GM21447 (cell line): ENCODE results near the gene STC2.

Experiments used
- ATAC-seq: cut with Tn5 transposase; IDR thresholded peaks from one replicate; pipeline ENCODE4 v1.9.1; 2021; ENCODE audit not compliant: unreplicated experiment

Gene STC2

DNA sequence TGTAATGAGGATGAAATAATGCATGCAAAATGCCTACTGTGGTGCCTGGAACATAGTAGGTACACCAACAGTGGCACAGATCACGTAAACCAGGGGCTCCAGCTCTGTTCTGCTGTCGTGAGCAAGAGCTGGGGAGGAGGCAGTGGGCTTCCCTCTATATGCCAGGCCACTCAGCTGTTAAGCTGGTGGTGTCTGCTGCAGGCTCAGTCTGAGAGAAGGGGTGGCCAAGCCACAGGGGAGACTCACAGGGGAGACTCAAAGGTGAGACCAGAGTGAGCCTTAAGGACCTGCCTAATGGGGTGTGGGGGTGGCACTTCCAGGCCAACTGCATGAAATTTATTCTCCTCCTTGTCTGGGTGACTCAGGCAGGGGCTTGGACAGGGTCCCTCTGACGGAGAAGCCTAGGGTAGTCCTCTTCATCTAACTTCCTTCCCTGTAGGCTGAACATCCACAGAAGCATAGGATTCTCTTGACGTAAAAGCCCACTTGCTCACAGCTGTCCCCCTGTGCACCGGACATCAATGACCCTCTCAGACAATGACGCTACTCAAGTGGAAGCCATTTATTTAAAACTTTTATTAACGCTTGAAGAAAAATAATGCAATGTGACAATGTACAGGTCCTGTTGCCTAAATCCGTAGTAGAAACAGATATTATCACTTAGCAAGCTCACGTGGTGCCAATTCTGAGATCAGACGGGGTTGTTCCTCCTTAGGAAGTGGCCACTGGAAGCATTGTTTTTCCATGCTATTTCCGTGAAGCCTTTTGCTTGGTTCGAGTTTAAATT is 13.9 kb downstream of the STC2 start:
- no peak for ATAC-seq

DNA sequence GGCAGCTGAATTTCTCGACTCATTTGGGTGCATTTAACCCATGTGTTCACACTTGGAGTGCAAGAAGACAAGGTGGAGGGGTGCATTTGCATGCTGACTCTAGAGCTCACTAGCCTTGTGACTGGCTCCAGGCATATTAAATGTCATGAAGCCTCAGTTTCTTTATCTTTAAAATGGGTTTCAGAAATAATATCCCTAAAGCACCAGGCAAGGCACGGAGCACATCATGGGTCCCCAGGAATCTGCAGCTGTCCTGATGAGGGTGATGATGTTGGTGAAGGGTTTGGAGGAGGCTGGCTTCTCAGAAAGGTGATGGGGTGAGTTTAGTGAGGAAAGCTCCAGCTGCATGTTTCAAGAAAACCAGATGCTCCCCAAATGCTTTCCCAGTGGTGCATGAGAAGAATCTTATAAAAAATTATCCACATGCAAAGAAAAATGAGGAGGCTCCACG is 14.8 kb downstream of the STC2 start:
- no peak for ATAC-seq

DNA sequence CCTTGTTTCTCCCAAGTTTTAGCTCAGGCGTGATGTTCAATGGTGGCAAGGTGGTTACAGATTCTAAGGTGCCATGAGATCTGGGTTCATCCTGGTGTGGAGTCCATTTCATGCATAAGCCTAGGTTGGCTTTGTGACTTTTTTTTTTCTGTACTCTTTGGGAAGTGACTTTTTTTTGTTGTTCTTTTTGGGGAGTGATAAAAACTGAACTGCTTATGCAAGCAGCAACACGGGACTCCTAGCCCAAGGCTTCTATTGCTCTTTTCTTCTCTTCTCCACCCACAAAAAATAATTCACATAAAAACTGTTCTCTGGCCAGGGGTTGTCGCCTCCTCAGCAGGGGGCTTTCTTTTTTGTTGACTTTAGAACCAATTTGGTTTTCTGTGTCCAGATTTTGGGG is 15.4 kb downstream of the STC2 start:
- no peak for ATAC-seq

DNA sequence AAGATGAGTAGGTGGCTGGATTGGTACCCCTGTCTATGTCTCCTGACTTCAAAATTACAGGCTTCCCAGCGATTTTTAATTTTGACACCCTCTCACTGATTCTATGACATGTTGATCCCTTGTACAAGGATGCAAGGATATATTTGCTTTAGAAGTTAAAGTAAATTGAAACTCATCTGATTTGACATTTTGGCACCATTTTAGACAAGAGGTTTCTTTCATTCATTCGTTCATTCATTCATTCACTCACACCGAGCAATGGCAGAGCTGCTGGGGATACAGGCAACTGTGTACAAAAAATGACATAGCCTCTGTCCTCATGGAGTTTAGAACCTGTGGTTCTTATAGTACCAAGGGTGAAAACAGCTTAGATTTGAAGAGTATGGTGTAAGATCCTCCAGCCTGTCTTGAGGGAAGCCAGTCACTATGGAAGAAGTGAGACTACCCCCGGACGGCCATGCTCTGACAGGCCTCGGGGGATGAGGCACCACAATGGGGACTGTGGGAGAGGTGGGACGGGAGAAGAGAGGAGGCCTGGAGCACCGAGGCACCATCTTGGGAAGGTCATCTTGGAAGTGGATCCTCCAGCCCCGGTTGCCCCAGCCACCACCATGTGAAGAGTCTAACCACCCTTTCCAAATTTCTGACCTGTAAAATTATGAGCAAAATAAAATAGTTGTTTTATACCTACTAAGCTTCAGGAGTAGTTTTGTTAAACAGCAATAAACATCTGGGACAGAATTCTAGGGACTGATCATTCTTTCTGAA is 16.2 kb downstream of the STC2 start:
- ATAC-seq: no peak

DNA sequence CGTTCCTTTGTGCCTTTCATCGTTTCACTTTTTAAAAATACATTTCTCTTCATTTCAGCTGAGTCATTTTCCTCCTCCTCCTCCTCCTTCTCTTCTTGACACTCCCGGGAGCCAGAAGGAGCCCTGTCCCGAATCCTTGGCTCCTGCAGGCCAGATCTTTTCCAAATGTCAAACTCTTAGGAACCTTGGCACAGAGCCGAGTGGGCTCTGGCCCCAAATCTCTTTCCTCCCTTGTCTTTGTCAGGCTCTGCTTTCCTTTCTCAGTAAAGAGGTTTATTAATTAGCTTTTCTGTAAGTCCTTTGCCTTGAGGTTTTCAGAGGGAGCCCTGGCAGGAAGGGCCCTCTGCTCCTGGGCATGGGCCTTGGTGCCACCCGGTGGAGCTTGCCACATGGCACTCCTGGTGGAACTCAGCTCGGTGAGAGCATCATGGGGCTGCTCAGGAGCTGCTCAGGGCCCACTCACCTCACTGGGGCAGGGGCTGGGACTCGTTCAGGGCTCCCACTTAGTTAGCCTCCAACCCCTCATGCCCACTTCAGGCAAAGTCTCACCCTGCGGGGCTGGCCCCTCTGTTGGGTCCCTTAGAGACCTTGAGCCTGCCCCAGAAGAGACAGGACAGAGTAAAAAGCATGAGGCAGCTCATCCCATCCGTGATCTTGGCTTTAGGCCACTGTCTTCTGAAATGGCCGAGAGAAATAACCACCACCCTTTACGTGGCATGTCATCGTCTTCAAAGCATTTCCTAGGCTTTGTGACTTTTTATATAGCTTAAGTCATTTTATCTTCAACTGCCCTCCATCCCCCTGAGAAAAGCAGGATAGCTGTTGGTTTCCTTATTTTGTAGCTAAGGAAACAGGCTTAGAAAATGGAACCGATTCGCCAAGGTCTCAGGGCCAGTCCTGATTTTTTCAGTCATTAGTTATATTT is 17.1 kb downstream of the STC2 start:
- no peak for ATAC-seq

DNA sequence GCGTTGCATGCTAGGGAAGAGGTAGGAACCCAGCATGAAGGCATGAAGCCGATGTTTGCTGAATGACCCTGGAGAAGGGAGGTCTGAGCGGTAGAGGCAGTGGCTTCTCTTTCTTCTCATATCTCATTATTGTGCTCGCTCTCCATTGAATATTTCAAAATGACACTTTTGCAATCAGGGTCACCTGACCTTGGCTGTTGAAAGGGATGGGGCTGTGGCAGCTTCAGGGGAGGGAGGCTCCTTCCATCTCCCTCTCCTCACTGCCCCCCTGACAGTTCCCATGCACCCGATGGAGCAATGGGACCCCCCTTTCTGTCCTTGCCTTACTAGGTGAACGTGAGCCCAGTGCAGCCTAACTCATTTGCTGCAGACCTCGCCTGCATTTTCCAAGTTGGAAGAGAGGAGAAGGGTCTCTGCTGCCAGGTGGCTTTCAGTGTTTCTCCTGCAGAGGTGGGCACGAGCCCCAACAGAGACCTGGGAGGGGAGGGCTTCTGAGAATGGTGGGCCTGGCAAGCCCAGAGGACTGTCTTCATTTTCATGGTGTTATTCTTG is 17.9 kb downstream of the STC2 start:
- no peak for ATAC-seq

DNA sequence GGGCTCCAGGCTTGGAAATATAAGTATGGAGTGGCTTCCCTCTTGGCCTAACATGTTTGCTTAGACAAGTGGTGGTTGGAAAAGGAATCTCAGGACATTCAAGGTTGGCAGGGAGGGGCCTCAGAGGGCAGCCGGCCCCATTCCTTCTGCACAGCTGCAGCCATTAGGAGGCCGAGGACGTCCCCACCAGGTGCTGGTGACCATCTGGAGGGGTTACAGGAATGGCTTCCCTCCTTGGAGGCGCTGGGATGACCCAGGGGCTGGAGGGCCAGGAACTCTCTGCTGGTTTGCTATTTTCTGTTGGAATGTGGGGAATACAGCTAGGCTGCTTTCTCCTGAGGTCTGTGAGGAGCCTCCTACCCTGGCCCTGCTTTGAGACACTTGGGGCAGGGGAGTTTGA is 18.5 kb downstream of the STC2 start:
- ATAC-seq: no peak

DNA sequence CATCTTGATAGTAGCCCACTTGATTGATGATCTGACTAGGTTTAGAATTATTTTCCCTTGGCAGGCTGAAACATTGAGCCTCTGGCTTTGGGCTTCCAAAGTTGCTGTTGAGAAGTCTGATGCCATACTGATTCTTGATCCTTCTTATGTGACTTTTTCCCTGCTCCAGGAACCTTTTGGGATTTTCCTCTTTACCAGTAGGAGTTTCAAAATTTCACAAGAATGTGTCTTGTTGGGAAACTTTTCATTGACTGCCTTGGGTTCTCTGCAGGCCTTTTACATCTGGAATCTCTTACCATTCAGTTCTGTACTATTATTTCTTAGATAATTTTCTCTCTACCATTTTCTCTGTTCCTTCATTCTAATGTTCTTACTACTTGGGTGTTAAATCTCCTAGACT is 20.0 kb downstream of the STC2 start:
- no peak for ATAC-seq

DNA sequence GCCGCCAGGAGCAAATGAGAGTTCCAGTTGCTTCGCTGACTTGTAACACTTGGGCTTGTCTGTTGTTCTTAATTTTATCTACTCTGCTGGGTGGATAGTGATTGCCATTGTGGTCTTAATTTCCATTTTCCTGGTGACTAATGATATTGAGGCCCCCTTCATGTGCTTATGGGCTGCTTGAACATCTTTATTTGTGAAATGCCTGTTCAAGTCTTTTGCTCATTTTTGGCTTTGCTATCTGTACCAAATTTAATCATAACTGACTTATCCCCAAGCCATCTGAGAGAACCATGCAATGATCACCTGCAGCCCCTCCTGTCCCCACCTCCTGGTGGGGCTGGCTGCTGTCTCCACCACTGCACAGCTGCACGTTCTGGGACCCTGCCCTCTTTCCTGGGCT is 20.5 kb downstream of the STC2 start:
- no peak for ATAC-seq

DNA sequence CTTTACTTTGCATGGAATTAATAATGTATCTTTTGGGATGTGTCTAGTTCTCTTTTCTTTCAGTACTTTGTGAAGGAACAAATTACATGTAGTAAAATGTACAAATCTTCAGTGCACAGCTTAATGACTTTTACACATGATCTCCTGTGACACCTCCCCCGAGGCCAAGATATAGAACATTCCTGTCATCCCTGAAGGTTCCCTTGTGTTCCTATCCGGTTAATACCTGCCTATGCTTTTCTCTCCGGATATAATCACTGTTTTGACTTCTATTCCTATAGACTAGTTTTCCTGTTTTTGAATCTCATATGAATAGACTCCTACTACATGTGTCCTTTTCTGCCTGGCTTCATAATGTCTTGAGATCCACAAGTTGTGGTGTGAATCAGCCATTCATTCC is 21.5 kb downstream of the STC2 start:
- ATAC-seq: no peak

DNA sequence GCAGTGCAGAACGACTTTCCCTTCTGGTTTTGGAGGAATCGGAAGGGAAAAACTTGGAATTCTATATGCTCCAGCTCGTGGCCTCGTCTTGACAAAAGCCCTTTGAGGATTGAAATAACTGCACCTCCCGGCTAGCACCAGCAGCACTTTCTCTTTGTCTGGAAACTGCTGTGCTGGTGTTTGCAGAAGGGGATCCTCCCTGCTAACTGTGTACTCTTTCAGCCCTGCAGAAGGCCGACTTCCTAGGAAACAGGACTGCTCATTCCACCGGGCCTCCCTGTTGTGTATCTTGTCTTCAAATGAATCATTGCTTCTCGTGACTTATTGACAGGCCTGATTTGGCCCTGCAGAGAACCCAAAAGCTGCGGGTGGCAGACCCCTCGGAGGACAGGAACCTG is 23.6 kb downstream of the STC2 start:
- ATAC-seq: no peak

DNA sequence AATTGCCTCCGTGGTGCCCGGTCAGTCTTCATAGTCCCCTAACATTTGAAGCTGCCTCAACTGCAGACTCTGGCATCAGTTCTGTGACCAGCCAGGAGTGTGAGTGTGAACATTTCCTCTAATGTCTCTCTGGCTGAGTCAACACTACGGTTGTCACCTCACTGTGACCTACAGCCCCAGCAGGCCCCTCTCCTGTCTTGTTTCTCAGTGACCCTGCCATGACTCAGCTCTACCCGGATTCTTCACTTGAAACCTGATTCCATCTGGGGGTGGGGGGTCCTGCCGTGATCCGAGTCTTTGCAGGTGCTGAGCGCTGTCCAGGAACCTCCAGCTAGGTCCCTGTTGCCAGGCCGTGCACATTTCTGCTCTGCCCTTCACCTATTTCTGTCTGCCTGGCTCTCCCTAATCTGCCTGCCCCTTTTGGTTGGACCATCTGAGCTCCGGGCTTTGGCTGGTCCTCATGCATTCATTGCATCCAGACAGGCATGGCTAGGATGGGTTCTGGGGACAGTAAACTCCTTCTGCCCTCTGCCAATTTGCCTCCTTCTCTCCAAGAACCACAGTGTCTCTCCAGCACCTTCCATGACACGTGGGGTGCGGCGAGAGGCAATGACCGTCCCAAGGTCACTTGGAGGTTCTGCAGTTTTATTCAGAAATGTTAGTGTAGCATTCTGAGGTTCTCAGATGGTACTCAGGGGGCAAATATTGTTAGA is 24.2 kb downstream of the STC2 start:
- no peak for ATAC-seq

DNA sequence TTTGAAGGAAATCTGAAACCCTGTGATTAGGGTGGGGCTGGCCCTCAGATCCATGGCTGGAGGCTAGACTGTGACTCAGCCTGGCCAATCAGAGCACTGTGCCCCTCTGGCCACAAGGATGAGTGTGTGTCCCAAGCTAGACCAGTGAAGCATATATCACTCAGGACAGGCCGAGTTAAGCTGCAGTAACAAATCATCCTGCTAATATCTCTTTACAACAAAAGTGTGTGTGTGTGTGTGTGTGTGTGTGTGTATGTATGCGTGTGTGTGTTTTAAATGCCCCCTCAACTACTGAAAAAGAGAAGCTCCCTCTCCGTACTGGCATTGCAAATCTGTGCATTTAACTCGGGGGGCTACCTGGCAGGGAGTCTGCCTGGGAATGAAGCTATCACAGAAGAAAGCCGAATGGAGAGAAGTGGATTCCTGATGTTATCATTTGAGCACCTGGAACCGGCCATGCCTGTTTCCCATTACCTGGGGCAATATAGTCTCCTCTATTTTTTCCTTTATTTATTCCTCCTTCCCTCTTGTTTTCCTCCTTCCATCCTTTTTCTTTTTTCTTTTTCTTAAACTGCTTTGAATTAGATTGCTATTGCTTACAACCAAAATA is 25.6 kb downstream of the STC2 start:
- ATAC-seq: no peak

DNA sequence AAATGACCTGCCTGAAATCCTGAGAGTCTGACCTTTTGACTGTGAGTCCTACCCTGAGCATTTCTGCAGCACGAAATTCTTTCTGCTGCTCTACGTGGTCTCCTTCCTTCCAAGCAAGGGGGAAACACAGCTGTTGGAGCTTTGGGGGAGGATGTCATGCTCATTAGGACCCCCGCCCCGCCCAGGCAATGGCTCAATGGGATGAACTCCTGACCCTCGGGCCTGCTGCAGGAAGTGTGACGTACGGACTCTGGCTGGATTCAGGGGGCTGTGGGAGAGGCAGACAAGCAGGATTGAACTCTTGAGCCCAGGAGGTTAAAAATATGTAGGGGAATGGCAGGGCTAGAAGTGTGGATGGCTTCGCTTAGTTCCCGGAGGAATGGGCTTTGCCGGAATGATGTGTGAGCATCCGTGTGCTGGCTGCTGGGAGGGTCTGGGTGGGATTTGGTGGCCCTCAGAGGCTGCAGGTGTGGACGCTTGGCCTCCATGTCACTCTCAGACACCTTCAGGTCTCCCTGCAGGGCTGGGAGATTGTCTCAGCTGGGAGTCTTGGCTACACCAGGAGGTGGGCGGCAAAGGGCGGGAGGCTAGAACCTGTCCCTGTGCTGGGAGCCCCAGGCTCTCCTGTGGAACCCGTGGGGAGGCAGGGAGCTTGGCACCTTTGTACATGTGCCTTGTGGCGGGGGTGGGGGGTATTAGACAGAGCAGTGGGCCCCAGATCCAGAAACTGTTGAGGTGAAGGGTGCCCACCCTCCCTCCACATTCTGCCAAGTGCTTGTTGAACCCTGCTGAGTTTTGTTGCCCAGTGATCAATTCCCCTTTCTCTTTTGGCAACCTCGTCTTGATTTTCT is 26.3 kb downstream of the STC2 start:
- ATAC-seq: no peak

DNA sequence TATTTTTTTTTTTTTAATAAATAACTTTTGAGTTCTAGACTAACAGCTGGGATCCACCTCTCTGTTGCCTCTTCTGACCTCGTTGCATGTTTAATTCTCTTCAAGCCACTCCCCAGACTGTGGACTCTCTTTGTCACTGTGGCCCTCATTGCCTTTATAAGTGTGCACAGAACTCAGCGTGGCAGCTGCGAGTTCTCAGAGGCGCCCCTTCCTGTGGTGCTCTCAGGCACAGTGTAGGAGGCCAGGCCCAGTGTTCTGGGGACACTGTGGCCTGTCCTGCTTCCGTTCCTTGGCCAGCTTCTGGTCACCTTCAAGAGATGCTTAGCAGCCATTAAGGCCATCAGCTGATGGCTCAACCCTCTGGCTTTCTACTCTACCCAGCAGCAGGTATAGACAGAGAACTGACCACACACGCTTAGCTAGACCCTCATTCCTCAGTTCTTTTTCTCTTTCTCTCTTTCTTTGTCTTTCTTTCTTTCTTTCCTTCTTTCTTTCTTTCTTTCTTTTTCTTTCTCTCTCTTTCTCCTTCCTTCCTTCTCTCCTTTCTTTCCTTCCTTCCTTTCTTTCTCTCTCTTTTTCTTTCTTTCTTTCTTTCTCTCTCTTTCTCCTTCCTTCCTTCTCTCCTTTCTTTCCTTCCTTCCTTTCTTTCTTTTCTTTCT is 27.7 kb downstream of the STC2 start:
- no peak for ATAC-seq

DNA sequence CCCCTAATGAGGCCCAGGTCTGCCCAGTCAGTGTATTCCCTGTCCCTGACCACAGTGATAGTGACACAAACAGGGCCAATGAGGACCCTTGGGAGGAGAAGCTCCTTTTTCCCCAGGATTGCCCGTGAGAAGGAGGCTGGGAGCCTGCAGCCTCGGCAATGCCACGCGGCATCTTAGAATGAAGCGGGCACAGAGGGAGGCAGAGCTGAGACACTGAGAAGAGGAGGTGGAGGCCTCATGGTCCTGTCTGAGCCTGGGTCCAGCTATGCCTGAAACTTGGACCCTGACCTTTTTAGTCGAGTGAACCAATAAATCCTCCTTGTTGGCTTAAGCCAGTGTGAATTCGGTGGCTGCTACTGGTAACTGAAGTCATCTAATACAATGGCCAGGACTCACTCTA is 28.4 kb downstream of the STC2 start:
- no peak for ATAC-seq

DNA sequence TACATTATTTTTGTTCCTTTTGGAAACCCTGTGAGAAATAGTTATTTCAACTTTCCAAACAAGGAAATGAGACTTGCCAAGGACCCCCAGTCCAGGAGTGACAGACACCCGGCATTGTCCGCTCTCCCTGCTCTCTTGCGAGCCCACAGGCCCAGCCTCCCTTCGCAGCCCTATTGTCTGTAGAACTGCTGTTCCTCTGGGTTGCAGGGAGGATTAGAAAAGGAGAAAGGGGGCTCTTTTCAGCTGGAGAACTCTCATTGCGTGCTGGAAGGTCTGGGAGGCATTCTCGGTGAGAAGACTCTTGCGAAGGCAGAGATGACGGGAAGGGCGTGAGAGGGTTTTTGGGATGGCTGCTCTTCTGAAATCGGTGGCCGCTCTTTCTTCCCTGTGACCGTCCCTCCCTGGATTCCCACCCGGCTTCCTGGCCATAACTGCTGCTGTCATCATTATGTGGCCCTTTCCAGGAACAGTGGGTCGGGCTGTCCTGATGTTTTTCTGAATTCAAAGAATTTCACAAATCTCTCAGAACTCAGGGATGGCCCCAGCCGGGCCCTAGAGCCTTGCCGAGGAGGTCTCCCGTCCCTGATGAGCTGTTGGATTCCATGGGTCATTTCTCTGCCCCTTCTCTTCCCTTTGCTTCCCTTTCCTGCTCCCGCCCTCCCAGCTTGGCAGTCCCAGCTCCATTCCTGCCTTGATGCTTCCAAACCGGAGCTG is 29.8 kb downstream of the STC2 start:
- no peak for ATAC-seq

DNA sequence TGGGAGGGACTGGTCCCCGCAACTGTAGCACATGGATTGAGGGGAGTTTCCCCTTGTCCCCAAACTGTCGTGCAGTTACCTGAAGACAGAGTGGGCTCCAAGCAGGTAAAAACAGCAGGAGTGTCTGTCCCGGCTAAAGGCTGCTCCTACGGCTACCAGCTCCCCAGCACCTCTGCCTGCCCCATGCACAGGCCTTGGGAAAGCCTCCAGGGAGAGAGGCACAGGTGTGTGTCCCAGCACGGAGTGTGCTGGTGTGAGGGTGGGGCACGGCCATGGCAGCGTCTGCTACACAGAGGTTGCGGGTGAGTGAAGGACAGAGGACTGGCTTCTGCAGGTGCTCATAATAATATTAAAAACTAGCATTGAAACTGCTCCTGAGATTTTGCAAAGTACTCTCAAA is 30.4 kb downstream of the STC2 start:
- no peak for ATAC-seq
